ENCODE measurements around the gene TGIF1. TPM values are rescaled to one million over a fixed set of nuclear protein-coding genes. Genes with fewer than 3 reads are reported as not detected.

Gene TGIF1
- total RNA-seq, 3 donors from 2014 or later (not counting 1 experiment from before 2014, with no cell fraction given): 57.5 to 74.7 (median 60.4) TPM

GRCh38 chr18:3495691-3496430 lies 45.9 kb downstream of the TGIF1 start:
- TF ChIP-seq CTCF (IDR thresholded peaks at IDR 0.05): no peak
- Histone ChIP-seq H3K4me1 (ENCODE audit: control insufficient read depth, insufficient read depth, low read length) (peaks cover 8% of the 10 kb centered on the region), H3K4me3 (ENCODE audit: low read length) (no peak overlapping the region), H3K27ac (ENCODE audit: low read length) (no peak overlapping the region), H3K36me3 (ENCODE audit: control insufficient read depth, insufficient read depth, low read length) (no peaks in the 10 kb centered on the region), H3K27me3 (ENCODE audit: control insufficient read depth, insufficient read depth, low read length) (peaks cover 24% of the 10 kb centered on the region), H3K9me3 (ENCODE audit: control insufficient read depth, insufficient read depth, low read length) (no peaks in the 10 kb centered on the region)
- Mint-ChIP-seq H3K4me1 (peaks cover 15 to 17% of the 10 kb centered on the region in 2 donors), H3K36me3 (no peaks in the 10 kb centered on the region), H3K27ac (no peak overlapping the region), H3K9me3 (no peaks in the 10 kb centered on the region), H3K4me3 (no peak overlapping the region), H3K27me3 (ENCODE audit: low read depth in 2 of 2) (peaks cover 29 to 56% of the 10 kb centered on the region in 2 donors)
- 62% methylated on average over 7 of the region's 7 CpGs for WGBS (ENCODE audit: insufficient coverage)
- ATAC-seq (no peak), DNase-seq (peak in 1 of 2 donors; percentile 22)
- intact Hi-C loops (cut with micrococcal nuclease): no loop called here

DNA sequence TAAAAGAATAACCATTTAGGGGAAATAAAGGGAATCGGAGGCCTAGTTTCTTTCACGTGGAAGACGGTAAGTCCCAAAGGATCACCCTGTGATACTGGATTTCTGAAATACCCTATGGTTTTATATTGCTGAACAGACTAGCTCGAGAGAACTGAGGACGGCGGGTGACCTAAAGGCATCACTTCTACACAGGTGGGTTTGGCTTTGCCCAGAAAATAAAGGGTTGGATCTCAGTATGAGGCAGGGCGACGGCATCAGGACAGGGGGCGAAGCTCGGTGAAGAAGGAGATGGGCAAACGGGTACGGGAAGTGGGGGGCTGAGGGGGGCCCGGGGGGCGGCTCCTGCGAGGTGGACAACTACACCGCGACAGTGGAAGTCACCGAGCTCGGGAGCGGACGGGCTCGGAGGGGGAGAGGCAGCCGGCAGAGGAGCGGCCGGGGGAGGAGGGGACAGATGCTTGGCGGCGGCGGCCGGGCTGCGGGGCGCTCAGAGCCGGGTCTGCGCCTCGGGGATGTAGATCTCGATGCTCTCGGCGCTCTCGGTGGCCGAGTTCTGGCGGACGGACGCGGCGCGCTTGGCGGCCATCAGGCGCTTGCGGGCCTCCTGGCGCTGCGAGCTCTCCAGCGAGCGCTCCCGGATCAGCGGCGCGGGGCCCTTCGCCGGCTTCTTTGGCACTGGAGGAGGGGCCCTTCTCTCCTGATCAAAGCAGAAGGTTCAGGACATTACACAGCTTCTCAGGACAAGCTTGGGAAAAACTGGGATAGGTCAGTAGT lies 48.9 kb downstream of the TGIF1 start:
- TF ChIP-seq CTCF (IDR thresholded peaks at IDR 0.05): no peak
- Mint-ChIP-seq H3K9me3 (no peaks in the 10 kb centered on the region), H3K4me3 (peak overlapping the region; percentile 72), H3K27me3 (ENCODE audit: low read depth in 2 of 2) (peaks cover 36 to 47% of the 10 kb centered on the region in 2 donors), H3K36me3 (no peaks in the 10 kb centered on the region), H3K4me1 (peaks cover 15 to 17% of the 10 kb centered on the region in 2 donors), H3K27ac (no peak overlapping the region)
- H3K4me1 ChIP-seq (ENCODE audit: control insufficient read depth, insufficient read depth, low read length): peaks cover 8% of the 10 kb centered on the region
- ATAC-seq: peak; percentile 41 to 73 (median 49)
- H3K4me3 ChIP-seq (ENCODE audit: low read length): no peak overlapping the region
- H3K27me3 ChIP-seq (ENCODE audit: control insufficient read depth, insufficient read depth, low read length): peaks cover 27% of the 10 kb centered on the region
- intact Hi-C loops (cut with micrococcal nuclease): no loop called here
- no peaks in the 10 kb centered on the region for H3K36me3 ChIP-seq (ENCODE audit: control insufficient read depth, insufficient read depth, low read length)
- H3K27ac ChIP-seq (ENCODE audit: low read length): no peak overlapping the region
- H3K9me3 ChIP-seq (ENCODE audit: control insufficient read depth, insufficient read depth, low read length): no peaks in the 10 kb centered on the region
- WGBS (ENCODE audit: insufficient coverage): 14% methylated on average over 58 of the region's 58 CpGs
- peak in 1 of 2 donors; percentile 23 for DNase-seq

DNA sequence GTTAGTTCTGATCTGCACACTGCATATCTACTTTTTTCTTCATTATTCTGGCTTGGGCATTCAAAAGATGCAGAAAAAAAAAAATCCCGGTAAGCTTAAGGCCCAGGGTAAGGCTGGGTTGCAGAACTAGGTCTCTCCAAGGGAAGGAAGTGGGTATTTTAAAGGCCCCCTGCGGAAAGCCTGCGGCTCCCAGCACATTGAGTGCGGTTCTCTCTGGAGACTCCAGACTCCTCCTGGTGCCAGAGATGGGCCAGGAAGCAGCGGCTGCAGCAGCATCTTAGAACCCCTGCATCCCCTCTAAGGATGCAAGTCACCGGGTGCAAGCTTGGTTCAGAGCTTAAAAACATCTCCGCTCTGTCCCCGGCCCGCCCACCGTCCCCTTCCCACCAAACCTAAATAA lies 49.5 kb downstream of the TGIF1 start:
- peaks cover 34 to 40% of the 10 kb centered on the region in 2 donors for H3K27me3 Mint-ChIP-seq (ENCODE audit: low read depth in 2 of 2)
- peak overlapping the region; percentile 72 for H3K4me3 Mint-ChIP-seq
- no peak overlapping the region for H3K4me3 ChIP-seq (ENCODE audit: low read length)
- TF ChIP-seq CTCF (IDR thresholded peaks at IDR 0.05): no peak
- no peak overlapping the region for H3K27ac ChIP-seq (ENCODE audit: low read length)
- peaks cover 8% of the 10 kb centered on the region for H3K4me1 ChIP-seq (ENCODE audit: control insufficient read depth, insufficient read depth, low read length)
- H3K9me3 ChIP-seq (ENCODE audit: control insufficient read depth, insufficient read depth, low read length): no peaks in the 10 kb centered on the region
- peaks cover 27% of the 10 kb centered on the region for H3K27me3 ChIP-seq (ENCODE audit: control insufficient read depth, insufficient read depth, low read length)
- no peaks in the 10 kb centered on the region for H3K36me3 ChIP-seq (ENCODE audit: control insufficient read depth, insufficient read depth, low read length)
- intact Hi-C loops (cut with micrococcal nuclease): no loop called here
- DNase-seq: no peak
- WGBS (ENCODE audit: insufficient coverage): 0% methylated on average over 5 of the region's 10 CpGs
- no peaks in the 10 kb centered on the region for H3K9me3 Mint-ChIP-seq
- no peak overlapping the region for H3K27ac Mint-ChIP-seq
- ATAC-seq: peak in 2 of 3 donors; percentile 21 to 46
- H3K4me1 Mint-ChIP-seq: peaks cover 15 to 17% of the 10 kb centered on the region in 2 donors
- no peaks in the 10 kb centered on the region for H3K36me3 Mint-ChIP-seq

Data from natural killer cell (primary cell).